ENCODE data around the gene UBL4A. TPM values are rescaled to one million over a fixed set of nuclear protein-coding genes. Genes with fewer than 3 reads are reported as not detected.

The UBL4A gene
- total and polyA plus RNA-seq, 3 experiments from 2014 or later = 55.3 to 64.3 (median 58.9) TPM

DNA sequence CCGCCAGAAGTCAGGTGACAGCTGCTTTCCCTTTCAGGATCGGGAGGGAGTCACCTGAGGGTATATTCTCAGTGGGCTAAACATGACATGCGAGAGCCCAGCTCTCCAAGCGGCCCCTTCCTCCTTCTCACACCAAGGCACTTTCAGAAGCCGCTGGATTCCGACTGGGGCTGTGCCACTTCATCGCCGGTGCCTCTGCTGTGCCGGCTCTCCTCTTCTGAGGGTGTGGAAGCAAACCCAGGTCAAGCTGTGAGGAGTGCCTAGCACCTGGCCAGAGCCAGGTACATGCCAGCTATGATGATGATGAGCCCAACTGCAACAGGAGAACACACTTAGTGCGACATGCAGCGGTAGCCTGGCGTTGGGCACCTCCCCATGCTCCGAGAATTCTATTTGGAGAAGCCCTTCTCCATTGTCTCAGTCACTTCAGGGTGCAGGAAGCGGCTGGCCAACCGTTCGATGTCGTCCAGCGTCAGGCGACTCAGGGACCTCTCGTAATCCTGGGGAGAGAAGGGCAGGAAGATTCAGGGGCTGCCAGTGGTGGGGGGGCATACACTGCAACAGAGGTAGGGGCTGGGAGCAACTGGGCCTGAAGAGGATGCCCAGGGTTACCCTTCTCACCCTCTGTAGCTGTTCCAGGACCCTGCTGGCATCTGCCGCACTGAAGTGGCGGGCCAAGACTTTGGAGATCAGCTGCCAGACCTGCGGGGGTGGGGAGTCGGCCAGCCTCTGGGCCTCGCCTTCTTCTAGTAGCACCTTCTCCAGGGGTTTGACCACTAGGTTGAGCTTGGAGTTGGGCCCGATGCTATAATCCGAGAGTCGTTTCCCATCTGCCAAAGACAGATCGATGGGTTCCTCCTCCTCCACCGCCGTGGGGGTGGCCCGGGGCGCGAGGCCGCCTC, 1.0 kb downstream of the UBL4A start:
- ChIA-PET CTCF (interaction anchor here (0.8 to 1.3 kb wide), 2 partner anchors 28 to 49 kb away, joined by 3 read pairs; partner anchors contain the start of gene PLXNA3), POLR2A (interaction anchor here (0.6 to 2.2 kb wide), 3 partner anchors 12 to 87 kb away, joined by 3 to 15 read pairs (median 3); partner anchors contain the start of gene RPL10)
- Histone ChIP-seq H3K4me3 (ENCODE audit: low read length) (peak overlapping the region; percentile 34), H3K27ac (ENCODE audit: low read depth, low read length) (peak overlapping the region; percentile 70), H3K9me3 (ENCODE audit: low read length) (no peaks in the 10 kb centered on the region), H3K4me1 (ENCODE audit: insufficient read depth, low read length) (peaks cover 19% of the 10 kb centered on the region), H3K27me3 (ENCODE audit: insufficient read depth, low read length, poor library complexity, severe bottlenecking) (no peaks in the 10 kb centered on the region), H3K36me3 (ENCODE audit: insufficient read depth, low read length) (no peaks in the 10 kb centered on the region)
- peaks cover 0 to 12% of the 10 kb centered on the region in 2 donors for H3K27me3 Mint-ChIP-seq
- H3K36me3 Mint-ChIP-seq = peaks cover 0 to 26% (median 4%) of the 10 kb centered on the region in 3 donors
- no peak for DNase-seq
- H3K4me1 Mint-ChIP-seq = peaks cover 12 to 43% (median 26%) of the 10 kb centered on the region in 3 donors
- no peaks in the 10 kb centered on the region for H3K9me3 Mint-ChIP-seq
- peak overlapping the region in 7 of 8 donors; percentile 23 to 89 (median 68) for H3K27ac Mint-ChIP-seq
- H3K4me3 Mint-ChIP-seq = peak overlapping the region; percentile 13 to 89 (median 66)

DNA sequence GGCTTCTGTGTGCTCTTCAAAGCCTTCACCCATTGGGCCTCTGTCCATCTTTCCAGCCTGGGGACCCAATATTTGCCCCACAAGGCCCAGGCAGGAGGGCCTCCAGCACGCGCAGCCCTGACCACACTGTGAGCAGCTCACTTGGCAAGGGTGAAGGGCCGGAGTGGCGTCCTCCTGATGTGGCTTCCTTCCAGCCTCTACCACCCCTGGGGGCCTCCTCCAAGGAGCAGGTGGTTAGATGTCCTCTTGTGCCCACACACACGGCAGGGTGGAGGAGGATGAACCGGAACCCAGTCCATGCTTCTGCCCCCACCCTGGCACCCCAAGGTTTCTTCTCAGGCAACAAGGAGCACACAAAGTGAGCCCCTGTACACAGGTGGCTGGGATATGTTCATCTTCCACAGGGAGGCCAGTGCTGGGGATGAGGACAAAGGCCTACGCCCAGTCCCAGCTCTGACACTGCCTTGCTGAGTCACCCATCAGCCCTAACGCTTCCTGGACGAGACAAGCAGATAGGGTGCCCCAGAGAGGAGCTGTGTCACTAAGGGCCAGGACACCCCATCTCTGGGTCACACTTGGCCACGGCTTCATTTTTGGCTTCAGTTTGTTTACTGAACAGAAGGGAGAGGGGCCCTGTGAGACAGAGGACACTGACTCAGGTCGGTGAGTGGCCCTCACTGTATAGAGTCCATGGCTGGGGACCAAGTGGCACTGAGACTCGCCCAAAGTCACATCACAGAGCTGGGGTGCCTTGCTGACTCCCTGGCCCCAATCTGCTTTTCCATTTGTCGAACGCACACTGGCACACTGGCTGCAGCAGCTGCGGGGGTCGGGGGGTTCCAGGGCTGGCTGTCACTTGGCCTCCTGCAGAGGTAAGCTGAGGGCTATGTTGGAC, 1.9 kb downstream of the UBL4A start:
- peaks cover 9 to 41% (median 23%) of the 10 kb centered on the region in 3 donors for H3K4me1 Mint-ChIP-seq
- H3K36me3 ChIP-seq (ENCODE audit: insufficient read depth, low read length) = no peaks in the 10 kb centered on the region
- peaks cover 0 to 24% (median 4%) of the 10 kb centered on the region in 3 donors for H3K36me3 Mint-ChIP-seq
- peak overlapping the region in 3 of 7 donors; percentile 51 to 89 (median 59) for H3K4me3 Mint-ChIP-seq
- peak overlapping the region in 3 of 8 donors; percentile 2 to 50 (median 23) for H3K27ac Mint-ChIP-seq
- no peaks in the 10 kb centered on the region for H3K9me3 Mint-ChIP-seq
- DNase-seq = no peak
- no peaks in the 10 kb centered on the region for H3K27me3 ChIP-seq (ENCODE audit: insufficient read depth, low read length, poor library complexity, severe bottlenecking)
- no peak overlapping the region for H3K4me3 ChIP-seq (ENCODE audit: low read length)
- peaks cover 0 to 12% of the 10 kb centered on the region in 2 donors for H3K27me3 Mint-ChIP-seq
- H3K9me3 ChIP-seq (ENCODE audit: low read length) = no peaks in the 10 kb centered on the region
- ChIA-PET CTCF (interaction anchor here (0.8 to 1.3 kb wide), 2 partner anchors 27 to 111 kb away, joined by 3 read pairs; partner anchors contain the start of gene PLXNA3), POLR2A (no interaction called here)
- H3K27ac ChIP-seq (ENCODE audit: low read depth, low read length) = peak overlapping the region; percentile 70
- H3K4me1 ChIP-seq (ENCODE audit: insufficient read depth, low read length) = peaks cover 17% of the 10 kb centered on the region

DNA sequence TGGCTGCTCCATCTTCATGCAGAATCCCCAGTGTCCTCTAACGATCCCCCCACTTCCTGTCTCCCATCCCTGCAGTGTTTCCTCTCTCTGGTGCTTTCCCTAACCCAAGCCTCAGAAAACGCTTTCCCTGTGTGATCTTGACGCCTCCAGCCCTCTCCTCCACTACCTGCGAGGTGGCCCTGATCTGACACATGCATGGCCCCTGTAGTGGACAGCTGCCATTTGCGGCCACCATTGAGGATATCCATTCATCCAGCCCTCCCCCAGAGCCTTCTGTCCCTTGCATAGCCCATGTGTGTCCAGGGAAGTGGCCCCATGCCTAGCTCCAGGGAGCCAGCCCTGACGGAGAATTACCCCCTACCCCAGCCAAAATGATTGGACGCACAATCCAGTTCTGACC, 3.1 kb downstream of the UBL4A start:
- Histone ChIP-seq H3K27ac (ENCODE audit: low read depth, low read length) (no peak overlapping the region), H3K27me3 (ENCODE audit: insufficient read depth, low read length, poor library complexity, severe bottlenecking) (no peaks in the 10 kb centered on the region), H3K9me3 (ENCODE audit: low read length) (no peaks in the 10 kb centered on the region), H3K36me3 (ENCODE audit: insufficient read depth, low read length) (no peaks in the 10 kb centered on the region), H3K4me1 (ENCODE audit: insufficient read depth, low read length) (peaks cover 11% of the 10 kb centered on the region), H3K4me3 (ENCODE audit: low read length) (no peak overlapping the region)
- no peak overlapping the region for H3K4me3 Mint-ChIP-seq
- ChIA-PET CTCF (interaction anchor here (0.8 kb wide), 1 partner anchor 110 kb away, joined by 3 read pairs; no protein-coding TSS in a partner anchor), POLR2A (no interaction called here)
- peak overlapping the region in 2 of 8 donors; percentile 41 to 48 for H3K27ac Mint-ChIP-seq
- peaks cover 0 to 13% of the 10 kb centered on the region in 2 donors for H3K27me3 Mint-ChIP-seq
- H3K4me1 Mint-ChIP-seq = peaks cover 6 to 35% (median 23%) of the 10 kb centered on the region in 3 donors
- peaks cover 0 to 20% (median 4%) of the 10 kb centered on the region in 3 donors for H3K36me3 Mint-ChIP-seq
- H3K9me3 Mint-ChIP-seq = no peaks in the 10 kb centered on the region
- DNase-seq = no peak

DNA sequence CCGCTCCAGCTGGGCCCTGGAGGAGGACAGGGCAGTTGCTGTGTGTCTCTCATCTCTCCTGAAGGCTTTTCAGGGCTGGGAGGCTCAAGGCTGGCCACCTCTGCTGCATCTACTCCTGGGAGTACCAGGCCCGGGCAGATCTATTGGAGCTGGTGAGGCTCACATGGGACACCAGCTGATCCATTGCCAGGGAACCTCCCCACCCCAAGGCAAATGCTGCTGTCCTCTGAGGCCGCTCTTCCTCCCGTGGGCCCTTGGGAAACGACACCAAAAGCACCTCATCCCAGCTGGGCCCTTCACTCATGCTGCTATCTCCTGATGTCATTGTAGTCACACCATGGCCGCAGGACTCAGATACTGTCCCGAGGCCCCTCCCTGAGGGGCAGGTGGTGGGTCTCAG, 3.6 kb downstream of the UBL4A start:
- POLR2A ChIA-PET = no interaction called here
- peaks cover 0 to 15% (median under 1%) of the 10 kb centered on the region in 3 donors for H3K36me3 Mint-ChIP-seq
- Histone ChIP-seq H3K4me1 (ENCODE audit: insufficient read depth, low read length) (peaks cover 16% of the 10 kb centered on the region), H3K27me3 (ENCODE audit: insufficient read depth, low read length, poor library complexity, severe bottlenecking) (no peaks in the 10 kb centered on the region), H3K27ac (ENCODE audit: low read depth, low read length) (no peak overlapping the region), H3K9me3 (ENCODE audit: low read length) (no peaks in the 10 kb centered on the region), H3K4me3 (ENCODE audit: low read length) (no peak overlapping the region), H3K36me3 (ENCODE audit: insufficient read depth, low read length) (no peaks in the 10 kb centered on the region)
- H3K4me3 Mint-ChIP-seq = no peak overlapping the region
- H3K4me1 Mint-ChIP-seq = peaks cover 6 to 32% (median 23%) of the 10 kb centered on the region in 3 donors
- DNase-seq = no peak
- CTCF ChIA-PET = interaction anchor here (0.7 kb wide), 1 partner anchor 51 kb away, joined by 3 read pairs; no protein-coding TSS in a partner anchor
- peaks cover 0 to 14% of the 10 kb centered on the region in 2 donors for H3K27me3 Mint-ChIP-seq
- peak overlapping the region in 2 of 8 donors; percentile 48 to 54 for H3K27ac Mint-ChIP-seq
- no peaks in the 10 kb centered on the region for H3K9me3 Mint-ChIP-seq

DNA sequence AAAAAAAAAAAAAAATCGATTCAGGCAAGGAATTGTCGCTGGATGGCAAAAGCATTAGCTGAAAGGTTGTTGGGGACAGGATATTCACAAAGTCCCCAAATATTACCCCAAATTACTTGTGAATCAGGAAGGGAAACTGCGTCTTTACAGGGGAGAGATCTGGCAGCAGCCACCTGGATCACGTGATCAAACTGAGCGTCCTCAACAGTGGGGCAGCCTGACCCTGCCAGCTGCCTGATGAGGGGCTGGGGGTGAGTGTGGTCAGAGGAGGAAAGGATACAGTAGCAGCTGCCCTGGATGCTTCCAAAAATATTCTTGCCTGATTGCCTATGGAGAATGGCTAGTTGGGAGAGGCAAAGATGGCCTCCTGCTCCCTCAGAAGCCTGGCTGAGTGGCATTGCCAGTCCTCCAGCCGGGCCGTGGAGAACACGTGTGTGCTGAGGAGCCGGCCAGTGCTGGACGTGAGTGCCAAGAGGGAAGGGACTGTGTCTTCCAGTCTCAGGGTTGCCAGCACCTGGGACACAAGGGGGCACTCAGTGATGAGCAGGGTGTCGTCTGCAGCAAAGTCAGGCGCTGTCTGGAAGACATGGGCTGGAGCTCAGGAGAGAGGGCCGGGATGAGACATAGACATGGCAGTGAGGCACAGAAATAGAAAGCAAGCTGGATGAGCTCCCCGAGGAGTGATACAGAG, 4.4 kb downstream of the UBL4A start:
- Histone ChIP-seq H3K27ac (ENCODE audit: low read depth, low read length) (no peak overlapping the region), H3K4me1 (ENCODE audit: insufficient read depth, low read length) (peaks cover 20% of the 10 kb centered on the region), H3K4me3 (ENCODE audit: low read length) (no peak overlapping the region), H3K27me3 (ENCODE audit: insufficient read depth, low read length, poor library complexity, severe bottlenecking) (no peaks in the 10 kb centered on the region), H3K9me3 (ENCODE audit: low read length) (no peaks in the 10 kb centered on the region), H3K36me3 (ENCODE audit: insufficient read depth, low read length) (no peaks in the 10 kb centered on the region)
- peak overlapping the region in 4 of 8 donors; percentile 24 to 48 (median 32) for H3K27ac Mint-ChIP-seq
- no peaks in the 10 kb centered on the region for H3K9me3 Mint-ChIP-seq
- ChIA-PET CTCF (interaction anchor here (0.7 kb wide), 1 partner anchor 52 kb away, joined by 3 read pairs; no protein-coding TSS in a partner anchor), POLR2A (interaction anchor here (0.7 kb wide), 1 partner anchor 34 kb away, joined by 3 read pairs; the partner anchor contains the start of gene FAM3A)
- H3K27me3 Mint-ChIP-seq = peaks cover 0 to 14% of the 10 kb centered on the region in 2 donors
- no peak for DNase-seq
- H3K36me3 Mint-ChIP-seq = peaks cover 0 to 12% (median 0%) of the 10 kb centered on the region in 3 donors
- H3K4me1 Mint-ChIP-seq = peaks cover 6 to 27% (median 22%) of the 10 kb centered on the region in 3 donors
- peak overlapping the region in 1 of 7 donors; percentile 40 for H3K4me3 Mint-ChIP-seq

DNA sequence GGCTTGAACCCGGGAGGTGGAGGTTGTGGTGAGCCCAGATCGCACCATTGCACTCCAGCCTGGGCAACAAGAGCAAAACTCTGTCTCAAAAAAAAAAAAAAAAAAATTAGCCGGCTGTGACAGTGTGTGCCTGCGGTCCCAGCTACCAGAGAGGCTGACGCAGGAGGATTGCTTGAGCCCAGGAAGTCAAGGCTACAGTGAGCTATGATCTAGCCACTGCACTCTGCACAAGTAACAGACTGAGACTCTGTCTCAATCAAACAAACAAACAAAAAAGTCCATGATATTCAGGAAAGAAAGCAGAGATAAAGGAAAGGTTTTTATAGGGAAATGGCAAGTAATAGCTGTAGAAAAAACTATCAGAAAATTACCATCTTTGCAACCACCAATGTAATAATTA, 5.2 kb downstream of the UBL4A start:
- no peak for DNase-seq
- POLR2A ChIA-PET = interaction anchor here (0.6 kb wide), 1 partner anchor 53 kb away, joined by 4 read pairs; the partner anchor contains the start of gene ATP6AP1

More for the DNA sequence above, 5.2 kb downstream of the UBL4A start:
- Mint-ChIP-seq H3K4me3 (peak overlapping the region in 1 of 7 donors; percentile 42), H3K4me1 (peaks cover 6 to 25% (median 20%) of the 10 kb centered on the region in 3 donors), H3K36me3 (peaks cover 0 to 10% (median 0%) of the 10 kb centered on the region in 3 donors), H3K27ac (peak overlapping the region in 1 of 8 donors; percentile 89), H3K9me3 (no peaks in the 10 kb centered on the region), H3K27me3 (peaks cover 0 to 17% of the 10 kb centered on the region in 2 donors)
- H3K4me1 ChIP-seq (ENCODE audit: insufficient read depth, low read length) = peaks cover 24% of the 10 kb centered on the region
- H3K27me3 ChIP-seq (ENCODE audit: insufficient read depth, low read length, poor library complexity, severe bottlenecking) = no peaks in the 10 kb centered on the region
- no peaks in the 10 kb centered on the region for H3K36me3 ChIP-seq (ENCODE audit: insufficient read depth, low read length)
- no peak overlapping the region for H3K27ac ChIP-seq (ENCODE audit: low read depth, low read length)
- CTCF ChIA-PET = no interaction called here
- no peaks in the 10 kb centered on the region for H3K9me3 ChIP-seq (ENCODE audit: low read length)
- H3K4me3 ChIP-seq (ENCODE audit: low read length) = no peak overlapping the region
